HG02763 (cell line): ENCODE results near the gene OPCML.

Experiments used
- ATAC-seq: cut with Tn5 transposase; IDR thresholded peaks from one replicate; pipeline ENCODE4 v1.9.1; 2021; ENCODE audit warnings: mild to moderate bottlenecking, moderate library complexity; ENCODE audit not compliant: unreplicated experiment

The OPCML gene

GRCh38 chr11:133004369-133004768, 527.9 kb downstream of the OPCML start:
- no peak for ATAC-seq

GRCh38 chr11:132999516-132999915, 532.8 kb downstream of the OPCML start:
- no peak for ATAC-seq

DNA sequence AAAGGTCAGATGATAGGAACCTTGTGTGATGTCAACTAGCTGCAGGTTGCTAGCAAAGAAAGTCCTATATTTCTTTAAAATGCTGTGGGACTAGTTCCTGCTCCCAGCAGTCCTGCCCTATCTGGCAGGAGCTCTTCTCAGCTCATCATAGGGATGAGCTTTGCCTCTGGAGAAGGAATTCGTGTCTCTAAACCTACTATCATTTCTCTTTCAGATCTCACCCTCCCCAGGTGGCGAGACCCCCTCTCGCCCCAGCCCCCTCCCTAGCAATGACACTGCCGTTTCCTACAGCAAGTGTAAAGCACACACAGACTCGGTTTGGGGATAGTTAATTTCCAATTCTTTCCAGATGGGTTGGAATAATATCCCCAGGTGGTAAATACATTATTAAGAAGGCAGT, 533.3 kb downstream of the OPCML start:
- ATAC-seq: no peak

DNA sequence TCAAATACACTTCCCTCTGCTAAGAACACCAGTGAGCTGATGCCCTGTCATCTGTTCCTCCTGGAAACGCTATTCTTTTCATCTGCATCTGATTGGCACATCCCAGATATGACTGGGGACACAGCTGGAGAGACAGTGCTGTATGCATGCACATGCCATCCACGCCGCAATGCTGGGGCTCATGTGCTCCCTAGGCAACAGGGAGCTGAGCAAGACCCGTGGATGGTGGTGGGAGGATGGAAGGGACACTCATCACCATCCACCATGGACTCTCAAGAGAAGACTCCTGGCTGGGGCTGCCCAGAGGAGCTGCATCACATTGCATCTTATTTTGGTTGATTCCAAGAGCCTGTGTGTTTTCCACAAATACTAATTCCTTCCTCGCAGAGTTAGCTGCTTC, 534.9 kb downstream of the OPCML start:
- ATAC-seq: no peak

GRCh38 chr11:132994966-132995365, 537.3 kb downstream of the OPCML start:
- no peak for ATAC-seq

DNA sequence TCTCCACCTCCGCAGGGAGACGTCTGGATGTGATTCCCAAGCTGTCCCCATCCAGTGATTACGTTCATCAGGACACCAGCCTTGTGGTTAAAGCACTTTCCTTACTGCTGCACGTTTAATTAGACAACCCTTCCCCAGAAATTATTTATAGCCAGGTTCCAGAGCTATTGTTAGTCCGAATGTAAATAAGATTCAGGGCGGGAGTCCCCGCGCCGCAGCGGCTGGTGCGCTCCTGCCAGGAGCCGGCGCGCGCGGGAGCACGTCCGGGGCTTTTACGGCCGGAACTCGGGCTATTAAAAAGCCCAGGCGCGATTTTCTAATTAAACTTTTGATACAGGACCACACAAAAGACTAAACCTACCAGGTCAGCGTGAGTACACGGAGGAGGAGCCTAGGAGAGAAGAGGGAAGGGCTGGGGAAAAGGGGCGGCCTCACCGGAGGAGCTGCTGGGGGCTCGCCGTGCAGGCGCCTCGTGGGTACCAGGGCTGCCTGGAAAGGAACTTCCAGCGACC, 538.3 kb downstream of the OPCML start:
- ATAC-seq: no peak

DNA sequence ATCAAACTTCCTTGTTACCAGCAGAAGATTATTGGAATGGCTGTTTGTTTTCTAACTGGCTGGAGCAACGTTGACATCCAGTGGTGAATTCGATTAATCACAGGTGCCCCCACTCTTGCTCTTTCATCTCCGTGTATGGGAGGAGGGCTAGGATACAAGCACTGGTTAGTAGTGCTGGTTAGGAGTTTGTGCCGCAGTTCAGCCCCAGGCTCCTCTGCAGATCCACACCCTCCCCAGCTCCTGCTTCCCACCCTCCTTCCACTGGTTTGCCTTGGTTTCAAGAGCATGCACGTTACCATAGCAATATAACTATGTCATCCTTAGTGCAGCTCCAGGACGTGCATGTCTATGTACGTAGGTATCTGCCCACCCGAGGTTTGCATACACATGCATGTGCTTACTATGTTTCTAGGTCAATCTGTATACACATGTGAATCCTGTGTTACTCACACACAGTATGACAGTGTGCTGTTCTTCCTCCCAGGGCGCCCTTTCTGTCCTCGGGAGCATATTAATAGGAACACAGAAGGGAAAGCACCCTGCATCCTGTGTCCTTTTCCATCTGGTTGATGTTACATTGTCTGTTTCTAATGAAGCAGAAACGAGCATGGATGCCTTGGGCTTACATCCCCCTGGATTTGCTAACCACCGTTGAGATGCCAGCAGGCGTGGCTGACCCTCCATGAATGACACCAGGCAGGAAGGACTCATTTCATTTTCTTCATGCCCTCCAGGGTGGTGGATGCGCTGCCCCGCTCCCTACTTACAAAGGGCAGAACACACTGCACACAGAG, 539.3 kb downstream of the OPCML start:
- no peak for ATAC-seq

DNA sequence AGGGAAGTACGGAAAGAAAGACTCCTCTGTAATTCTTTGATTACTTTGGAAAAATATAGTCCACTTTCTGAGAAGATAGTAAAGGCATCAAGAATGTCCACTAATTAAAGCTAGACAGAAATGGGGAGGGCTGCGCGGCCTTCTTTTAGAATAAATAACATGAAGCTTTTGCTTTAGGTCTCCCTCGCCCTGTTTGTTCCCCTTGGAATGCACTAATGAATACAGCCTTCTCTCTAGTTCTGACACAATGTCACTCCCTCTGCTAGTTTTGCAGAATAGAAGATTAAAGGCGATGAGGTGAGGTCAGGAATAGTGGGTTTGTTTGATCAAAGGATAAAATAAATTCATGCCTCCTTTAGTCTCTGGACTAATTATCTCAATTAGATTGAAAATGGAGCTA, 543.9 kb downstream of the OPCML start:
- ATAC-seq: no peak

- no peak for ATAC-seq
Measured at GRCh38 chr11:132987936-132988335, 544.4 kb downstream of the OPCML start.

GRCh38 chr11:132983641-132983978, 548.7 kb downstream of the OPCML start:
- ATAC-seq: no peak

DNA sequence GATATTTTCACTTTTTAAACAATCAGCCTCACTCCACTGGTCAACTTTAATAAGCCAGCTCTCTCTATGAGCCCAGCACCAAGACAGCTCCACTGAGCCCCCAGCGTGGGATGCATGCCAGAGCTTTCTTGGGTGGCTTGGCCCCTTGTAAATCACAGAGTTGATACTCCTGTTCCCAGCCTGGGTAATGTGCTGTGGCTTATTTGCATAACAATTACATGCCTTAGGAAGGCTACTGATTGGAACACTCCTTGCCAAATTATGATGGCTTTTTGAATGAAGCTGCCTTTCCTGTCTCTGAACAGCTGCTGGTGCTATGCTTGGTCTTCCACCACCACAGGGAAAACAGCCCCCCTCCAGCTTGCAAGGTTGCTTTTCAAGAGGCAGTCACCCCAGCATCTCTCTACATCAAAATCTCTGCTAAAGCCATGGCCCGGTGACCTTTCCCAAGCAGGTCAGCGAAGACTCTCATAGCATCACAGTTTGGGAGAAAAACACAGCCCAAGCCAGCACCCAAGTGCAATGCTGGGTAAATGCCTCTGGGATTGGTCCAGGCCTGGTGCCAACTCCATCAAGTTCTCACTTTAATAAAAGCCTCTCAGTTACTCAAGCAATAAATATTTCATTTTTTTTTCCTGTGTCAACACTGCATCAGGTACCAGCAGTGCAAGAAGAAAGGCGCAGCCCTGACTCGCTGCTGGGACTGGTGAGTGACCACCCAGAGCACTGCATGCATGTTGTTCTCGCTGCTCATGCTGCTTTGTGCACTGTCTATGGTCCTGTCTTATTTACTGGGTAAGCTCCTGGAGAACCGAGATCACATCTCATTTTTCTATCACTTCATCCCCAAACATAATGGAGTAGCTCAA, 549.3 kb downstream of the OPCML start:
- no peak for ATAC-seq

- ATAC-seq: no peak
Measured at GRCh38 chr11:132981131-132981956, 551.0 kb downstream of the OPCML start.

- no peak for ATAC-seq
Measured at GRCh38 chr11:132980670-132981069, 551.6 kb downstream of the OPCML start.

DNA sequence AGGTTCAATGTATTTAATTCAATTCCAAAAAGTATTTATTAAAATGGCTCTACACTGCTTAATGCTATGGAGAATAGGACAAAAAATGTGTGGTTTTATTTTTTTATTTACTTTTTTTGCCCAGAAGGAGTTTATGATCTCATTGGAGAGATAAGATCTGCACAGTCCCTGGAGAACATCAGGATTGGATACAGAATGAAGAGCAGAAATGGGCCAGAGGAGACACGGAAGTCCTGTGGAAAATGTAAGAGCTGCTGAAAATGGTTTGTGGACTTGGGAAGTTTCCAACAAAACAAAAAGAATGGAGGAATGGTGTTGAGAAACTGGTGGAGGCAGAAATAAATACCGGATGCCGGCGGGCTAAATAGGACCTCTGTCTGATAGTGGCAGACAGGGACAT, 554.6 kb downstream of the OPCML start:
- ATAC-seq: no peak

DNA sequence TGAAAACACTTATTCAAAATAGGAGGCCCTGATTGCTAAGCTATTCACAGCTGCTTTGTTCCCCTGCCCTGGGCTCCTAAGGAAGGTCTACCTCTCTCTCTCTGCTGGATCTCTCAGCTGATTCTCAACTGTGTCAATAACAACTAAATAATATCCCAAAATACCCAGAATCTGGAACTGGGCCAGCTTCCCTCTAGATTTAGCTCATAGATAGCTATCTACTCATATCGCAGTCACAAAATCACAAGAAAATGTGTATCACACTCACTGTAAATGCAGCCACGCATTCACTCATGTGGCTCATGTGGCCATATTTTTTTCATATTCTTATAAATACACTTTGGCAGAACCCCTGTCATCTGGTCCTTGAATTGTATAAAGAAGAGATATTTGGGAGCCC, 555.1 kb downstream of the OPCML start:
- no peak for ATAC-seq

GRCh38 chr11:132976115-132976514, 556.2 kb downstream of the OPCML start:
- ATAC-seq: no peak

- no peak for ATAC-seq
Measured at GRCh38 chr11:132973686-132974085, 558.6 kb downstream of the OPCML start.

DNA sequence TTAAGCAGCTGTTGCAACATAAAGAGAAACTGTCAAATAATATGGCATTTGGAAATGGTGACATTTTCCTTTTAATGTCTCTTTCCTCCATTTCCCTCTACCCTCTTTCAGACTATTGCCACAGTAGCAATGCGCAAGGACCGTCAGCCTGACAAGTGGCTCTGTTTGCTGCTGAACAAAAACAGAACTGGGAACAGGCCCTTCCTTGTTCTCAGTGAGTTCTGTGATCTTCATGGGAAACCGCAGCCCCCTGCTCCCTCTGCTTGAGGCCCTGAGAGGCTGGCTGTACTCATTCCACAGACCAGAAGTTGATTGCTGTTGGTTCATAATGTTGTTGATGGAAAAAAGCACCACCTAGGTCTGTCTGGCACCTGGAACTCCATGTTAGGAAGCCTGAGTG, 559.7 kb downstream of the OPCML start:
- no peak for ATAC-seq

DNA sequence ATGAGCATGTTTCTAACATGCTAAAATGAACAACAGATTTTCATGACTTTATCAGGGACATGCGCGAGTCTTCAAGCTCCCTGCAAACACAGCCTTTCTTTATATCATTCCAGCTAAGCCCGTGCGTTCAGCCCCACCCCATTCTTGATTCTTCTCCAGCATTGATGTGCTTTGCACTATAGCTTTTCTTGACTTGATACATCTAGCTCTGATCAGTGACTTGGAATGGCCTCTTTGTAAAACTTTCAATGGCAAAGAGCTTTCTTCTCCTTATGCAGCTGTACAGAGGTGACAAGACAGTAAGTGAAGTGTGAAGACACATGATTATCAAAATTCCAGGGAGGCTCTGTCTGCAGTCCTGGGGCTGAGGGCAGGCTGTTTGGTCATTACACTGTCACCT, 561.0 kb downstream of the OPCML start:
- no peak for ATAC-seq

DNA sequence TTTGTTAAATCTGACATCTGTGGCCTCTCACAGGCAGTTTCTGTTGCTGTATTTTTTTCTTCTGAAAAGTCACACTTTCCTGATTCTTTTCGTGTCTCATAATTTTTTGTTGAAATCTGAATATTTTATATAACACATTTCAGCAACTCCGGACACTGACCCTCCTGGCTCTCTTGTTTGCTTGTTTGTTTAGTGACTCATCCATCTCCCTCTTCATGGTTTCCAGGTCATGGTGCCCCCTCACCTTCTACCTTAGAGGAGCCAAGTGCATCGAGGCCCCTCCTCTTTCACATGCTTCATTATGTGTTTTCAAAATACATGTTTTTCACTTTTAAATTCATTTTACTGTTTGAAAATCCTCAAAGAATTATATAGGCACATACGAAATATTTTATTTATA, 562.4 kb downstream of the OPCML start:
- ATAC-seq: no peak

DNA sequence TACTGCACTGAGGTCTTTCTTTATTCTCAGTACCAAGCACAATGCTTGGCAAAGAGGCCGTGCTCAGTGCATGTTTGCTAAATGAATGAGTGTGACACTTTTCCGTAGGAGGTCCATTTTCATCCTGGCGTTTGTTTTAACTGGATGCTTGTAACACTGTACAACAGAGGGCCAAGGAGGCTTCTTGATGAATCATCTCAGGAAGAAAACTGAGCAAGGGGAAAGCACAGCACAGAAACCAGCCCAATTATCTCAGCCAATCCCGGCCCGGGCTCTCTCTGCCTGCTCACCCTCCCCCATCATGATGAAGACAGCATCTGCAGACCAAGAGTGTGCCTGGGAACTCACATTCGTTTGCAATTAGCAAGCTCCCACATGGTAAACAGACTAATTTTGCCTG, 570.3 kb downstream of the OPCML start:
- ATAC-seq: no peak
